Thoracic aorta (tissue), 2 donors: ENCODE data around the gene YIPF5. TPM values are rescaled to one million over a fixed set of nuclear protein-coding genes. Genes with fewer than 3 reads are reported as not detected.

ENCODE experiments used
- ATAC-seq: fragments of 150-250 bp; one replicate; pipeline ENCODE4 v1.8.0; 2017; ENCODE audit warnings: low read depth; ENCODE audit not compliant: insufficient number of reproducible peaks, low FRiP score
- DNase-seq: peaks from one replicate; pipeline ENCODE4 v3.0.0-alpha.2; 2020; ENCODE audit warnings: low spot score
- H3K27ac ChIP-seq, 2 donors: fragments of 200-600 bp; sonication (generic); 1 replicate in 1 of 2; 2 replicates in 1 of 2; pipeline ENCODE4 v1.5.1; 2016; ENCODE audit warnings: mild to moderate bottlenecking in 2 of 2, moderate library complexity in 2 of 2
- H3K27me3 ChIP-seq: fragments of 200-600 bp; sonication (generic); replicated peaks from 2 replicates; pipeline ENCODE4 v1.6.0; 2016; ENCODE audit warnings: mild to moderate bottlenecking; ENCODE audit not compliant: insufficient read depth
- H3K36me3 ChIP-seq: fragments of 200-600 bp; sonication (generic); one replicate; pipeline ENCODE4 v1.5.1; 2016
- H3K4me1 ChIP-seq, 2 donors: fragments of 200-600 bp; sonication (generic); 1 replicate in 1 of 2; 2 replicates in 1 of 2; pipeline versions ENCODE4 v1.5.1 to v1.6.0; 2016; ENCODE audit warnings: low read depth in 2 of 2, mild to moderate bottlenecking in 1 of 2; ENCODE audit not compliant: control insufficient read depth in 1 of 2
- H3K4me3 ChIP-seq: fragments of 200-600 bp; sonication (generic); 2 replicates; pipeline ENCODE4 v1.5.1; 2016; ENCODE audit warnings: mild to moderate bottlenecking
- H3K9me3 ChIP-seq: fragments of 200-600 bp; sonication (generic); 2 replicates; pipeline ENCODE4 v1.5.1; 2016
- CTCF ChIP-seq: fragments of 200-600 bp; sonication (generic); IDR thresholded peaks from one replicate; pipeline ENCODE4 v1.5.1; 2019; ENCODE audit warnings: antibody characterized with exemption
- total RNA-seq, 2 donors: library from RNA; depleted of rRNA; stranded (reverse); fragments of >200 nt; gene quantifications; one replicate each; pipeline versions ENCODE4 v1.1.0 to v1.2.3, GENCODE V29; 2016

The YIPF5 gene
- total RNA-seq, 2 donors from 2014 or later, result 41.2 to 45.4 TPM

DNA sequence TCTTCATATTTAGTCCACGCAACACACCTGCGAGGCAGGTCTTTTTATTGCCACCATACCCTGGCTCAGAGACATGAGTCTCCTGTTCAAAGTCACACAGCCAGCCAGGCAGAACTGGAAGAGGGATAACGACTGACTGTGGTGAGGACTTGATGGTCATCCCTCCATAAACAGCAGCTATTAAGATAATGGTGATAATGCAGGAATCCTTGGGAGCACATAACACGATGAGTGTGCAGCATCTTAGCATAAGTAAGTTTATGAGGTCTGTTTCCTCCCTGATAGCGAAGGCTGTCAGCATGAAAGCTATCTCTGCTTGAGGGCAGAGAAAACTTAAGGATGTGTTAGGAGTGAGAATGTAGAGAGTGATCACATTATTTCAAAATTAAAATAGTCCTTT lies 31.1 kb upstream of the YIPF5 start:
- H3K9me3 ChIP-seq, result no peaks in the 10 kb centered on the region
- DNase-seq, result no peak
- no peak overlapping the region for H3K4me3 ChIP-seq
- TF ChIP-seq CTCF, result no peak
- ATAC-seq, result no peak
- H3K4me1 ChIP-seq, result peaks cover 0 to 13% of the 10 kb centered on the region in 2 donors
- no peaks in the 10 kb centered on the region for H3K27me3 ChIP-seq
- no peaks in the 10 kb centered on the region for H3K36me3 ChIP-seq
- no peak overlapping the region for H3K27ac ChIP-seq

DNA sequence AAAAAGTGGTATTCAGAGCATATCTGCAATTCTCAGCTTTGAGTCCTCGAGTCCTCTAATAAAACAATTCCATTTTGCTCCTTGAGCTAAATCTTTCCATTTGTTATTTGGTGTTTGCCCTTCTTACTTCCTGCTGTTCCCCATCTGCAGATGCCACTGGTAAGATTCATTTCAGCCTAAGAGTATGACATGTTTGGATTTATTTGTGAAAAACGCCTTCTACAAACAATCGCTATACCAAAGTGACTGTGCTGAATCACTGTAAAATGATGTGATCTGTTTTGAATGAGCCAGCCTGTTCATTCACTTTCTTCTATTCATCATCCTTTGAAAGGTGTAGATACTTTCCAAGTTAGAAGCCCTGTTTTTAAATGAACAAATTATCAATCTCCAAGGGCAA lies 27.9 kb upstream of the YIPF5 start:
- Histone ChIP-seq H3K4me3 (no peak overlapping the region), H3K27me3 (no peaks in the 10 kb centered on the region), H3K27ac (no peak overlapping the region), H3K9me3 (no peaks in the 10 kb centered on the region), H3K4me1 (no peaks in the 10 kb centered on the region), H3K36me3 (no peaks in the 10 kb centered on the region)
- DNase-seq (no peak), ATAC-seq (no peak)
- TF ChIP-seq CTCF, result no peak

DNA sequence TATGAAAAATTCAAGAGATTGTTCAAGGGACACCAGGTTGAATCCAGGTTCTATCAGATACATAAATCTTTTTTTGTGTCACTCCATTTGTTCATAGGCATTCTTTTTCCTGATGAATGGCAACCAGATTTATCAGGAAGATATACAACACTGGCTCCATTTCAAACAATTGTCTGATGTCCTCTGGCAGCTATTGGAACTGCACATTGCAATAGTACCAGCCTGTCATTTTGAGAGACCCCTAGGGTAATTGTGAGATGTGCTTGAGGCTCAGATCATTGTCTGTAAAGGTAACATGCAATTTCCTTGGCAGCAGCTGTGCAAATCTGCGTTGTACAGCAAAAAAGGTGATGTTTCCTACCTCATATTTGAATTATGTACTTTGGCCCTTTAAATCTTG lies 26.2 kb upstream of the YIPF5 start:
- no peak for ATAC-seq
- no peaks in the 10 kb centered on the region for H3K9me3 ChIP-seq
- H3K4me1 ChIP-seq, result no peaks in the 10 kb centered on the region
- H3K27me3 ChIP-seq, result no peaks in the 10 kb centered on the region
- no peak overlapping the region for H3K4me3 ChIP-seq
- DNase-seq, result no peak
- TF ChIP-seq CTCF, result no peak
- no peak overlapping the region for H3K27ac ChIP-seq
- no peaks in the 10 kb centered on the region for H3K36me3 ChIP-seq

- H3K27me3 ChIP-seq, result no peaks in the 10 kb centered on the region
- no peak overlapping the region for H3K27ac ChIP-seq
- no peaks in the 10 kb centered on the region for H3K4me1 ChIP-seq
- ATAC-seq (no peak), DNase-seq (no peak)
- no peaks in the 10 kb centered on the region for H3K36me3 ChIP-seq
- no peak for TF ChIP-seq CTCF
- H3K4me3 ChIP-seq, result no peak overlapping the region
- H3K9me3 ChIP-seq, result no peaks in the 10 kb centered on the region
Observed at GRCh38 chr5:144195448-144195847, 25.0 kb upstream of the YIPF5 start.

GRCh38 chr5:144194144-144194543 lies 23.7 kb upstream of the YIPF5 start:
- ATAC-seq (no peak), DNase-seq (no peak)
- Histone ChIP-seq H3K36me3 (no peaks in the 10 kb centered on the region), H3K27ac (no peak overlapping the region), H3K9me3 (no peaks in the 10 kb centered on the region), H3K4me3 (no peak overlapping the region), H3K27me3 (no peaks in the 10 kb centered on the region), H3K4me1 (no peaks in the 10 kb centered on the region)
- no peak for TF ChIP-seq CTCF
